ENCODE results near the gene SMYD3.
"Not testable (repeated sequence)": the region's sequence is repeated elsewhere in the genome, so short reads cannot be mapped to it uniquely, and the experiment has no call there.

The SMYD3 gene

DNA sequence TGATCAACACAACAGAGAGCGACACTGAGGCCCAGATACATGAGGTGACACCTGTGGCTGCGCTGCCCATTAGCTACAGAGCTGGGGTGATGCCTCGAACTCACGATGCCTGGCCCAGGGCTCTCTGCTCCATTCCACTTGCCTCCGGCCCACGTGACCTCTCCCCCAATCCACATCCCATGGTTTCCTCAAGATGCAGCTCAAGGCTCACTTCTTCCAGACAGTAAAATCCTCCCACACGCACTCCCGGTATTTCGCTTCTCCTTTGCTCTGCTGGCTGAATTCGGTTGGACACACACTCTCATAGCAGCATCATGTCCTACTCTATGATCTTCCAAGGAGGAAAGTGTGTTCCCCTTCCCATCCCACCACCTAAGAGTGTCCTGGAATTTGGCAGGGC lies 679.8 kb downstream of the SMYD3 start:
- H3K27ac ChIP-seq = no peak overlapping the region
- no peak for TF ChIP-seq ZFX (IDR thresholded peaks at IDR 0.05)
- TF ChIP-seq, protein P1, sequence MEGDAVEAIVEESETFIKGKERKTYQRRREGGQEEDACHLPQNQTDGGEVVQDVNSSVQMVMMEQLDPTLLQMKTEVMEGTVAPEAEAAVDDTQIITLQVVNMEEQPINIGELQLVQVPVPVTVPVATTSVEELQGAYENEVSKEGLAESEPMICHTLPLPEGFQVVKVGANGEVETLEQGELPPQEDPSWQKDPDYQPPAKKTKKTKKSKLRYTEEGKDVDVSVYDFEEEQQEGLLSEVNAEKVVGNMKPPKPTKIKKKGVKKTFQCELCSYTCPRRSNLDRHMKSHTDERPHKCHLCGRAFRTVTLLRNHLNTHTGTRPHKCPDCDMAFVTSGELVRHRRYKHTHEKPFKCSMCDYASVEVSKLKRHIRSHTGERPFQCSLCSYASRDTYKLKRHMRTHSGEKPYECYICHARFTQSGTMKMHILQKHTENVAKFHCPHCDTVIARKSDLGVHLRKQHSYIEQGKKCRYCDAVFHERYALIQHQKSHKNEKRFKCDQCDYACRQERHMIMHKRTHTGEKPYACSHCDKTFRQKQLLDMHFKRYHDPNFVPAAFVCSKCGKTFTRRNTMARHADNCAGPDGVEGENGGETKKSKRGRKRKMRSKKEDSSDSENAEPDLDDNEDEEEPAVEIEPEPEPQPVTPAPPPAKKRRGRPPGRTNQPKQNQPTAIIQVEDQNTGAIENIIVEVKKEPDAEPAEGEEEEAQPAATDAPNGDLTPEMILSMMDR (conservative IDR thresholded peaks at IDR 0.05) = no peak

DNA sequence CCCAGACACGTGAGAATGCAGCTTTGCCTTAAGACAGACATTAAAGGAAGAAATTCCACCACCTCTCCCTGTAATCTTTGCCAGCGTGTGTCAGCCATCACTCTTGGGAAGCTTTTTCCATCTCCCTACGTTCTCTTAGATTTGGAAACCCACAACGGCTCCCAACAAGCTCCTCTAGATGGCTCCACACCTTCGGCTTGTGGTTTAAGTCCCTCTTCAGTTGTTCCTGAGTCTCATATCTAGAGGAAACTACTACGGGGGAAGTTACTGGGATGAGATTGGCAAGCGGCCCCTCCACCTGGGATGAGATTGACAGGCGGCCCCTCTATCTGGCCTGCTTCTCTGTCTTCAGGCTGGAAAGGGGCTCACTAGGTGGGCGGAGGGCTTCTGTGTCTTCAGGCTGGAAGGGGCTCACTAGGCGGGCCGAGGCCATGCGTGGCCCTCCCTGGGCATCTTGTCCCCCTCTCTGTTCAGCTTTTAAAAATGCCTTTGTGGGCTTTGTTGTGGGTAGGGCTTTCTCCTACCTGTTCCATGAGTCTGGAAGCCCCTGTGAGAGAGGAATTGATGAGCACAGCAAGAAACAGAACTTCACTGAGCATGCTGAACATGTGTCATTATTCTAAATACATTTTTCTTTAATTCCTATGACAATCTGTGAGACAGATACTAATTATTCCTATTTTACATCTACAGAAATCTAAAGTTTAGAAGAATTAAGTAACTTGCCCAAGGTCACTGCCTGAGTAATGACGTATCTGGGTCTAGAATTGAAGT lies 681.8 kb downstream of the SMYD3 start:
- no peak overlapping the region for H3K27ac ChIP-seq
- TF ChIP-seq, protein P1 (conservative IDR thresholded peaks at IDR 0.05) = peak; percentile 38
- TF ChIP-seq ZFX (IDR thresholded peaks at IDR 0.05) = no peak

DNA sequence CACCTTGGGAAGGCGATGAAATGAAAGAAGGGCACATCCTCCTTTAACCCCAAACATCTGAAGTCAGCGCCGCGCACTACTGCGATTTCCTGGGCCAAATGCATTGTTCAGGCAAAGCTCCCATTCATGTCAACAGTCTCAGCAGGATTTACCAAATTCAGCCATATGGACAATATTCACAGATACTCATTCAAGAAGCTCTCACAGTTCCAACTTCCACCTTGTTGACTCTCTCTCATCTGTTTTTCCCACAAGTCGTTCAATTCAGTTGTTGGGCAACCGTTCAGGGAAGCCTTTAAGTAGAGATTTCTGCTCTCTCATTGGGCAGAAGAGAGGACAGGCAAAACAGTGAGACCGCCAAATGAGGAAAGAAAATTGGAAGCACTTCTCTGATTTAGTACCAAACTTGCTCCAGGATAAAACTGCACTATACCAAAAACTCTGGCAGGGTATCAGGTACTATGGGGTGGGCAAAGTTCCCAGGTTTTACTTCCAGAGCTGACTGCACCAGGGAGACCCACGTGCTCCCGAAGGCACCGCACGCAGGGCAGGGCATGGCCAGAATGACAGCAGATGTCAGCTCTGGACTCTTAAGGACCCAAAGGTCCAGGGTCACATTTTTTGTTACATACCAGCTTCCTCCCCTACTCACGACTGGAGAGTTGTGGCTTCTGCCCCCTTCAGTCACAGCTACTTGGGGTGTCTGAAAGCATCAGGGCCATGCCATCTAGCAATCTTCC lies 683.5 kb downstream of the SMYD3 start:
- TF ChIP-seq ZFX (IDR thresholded peaks at IDR 0.05) = no peak
- TF ChIP-seq, protein P1 (conservative IDR thresholded peaks at IDR 0.05) = no peak
- H3K27ac ChIP-seq = no peak overlapping the region

DNA sequence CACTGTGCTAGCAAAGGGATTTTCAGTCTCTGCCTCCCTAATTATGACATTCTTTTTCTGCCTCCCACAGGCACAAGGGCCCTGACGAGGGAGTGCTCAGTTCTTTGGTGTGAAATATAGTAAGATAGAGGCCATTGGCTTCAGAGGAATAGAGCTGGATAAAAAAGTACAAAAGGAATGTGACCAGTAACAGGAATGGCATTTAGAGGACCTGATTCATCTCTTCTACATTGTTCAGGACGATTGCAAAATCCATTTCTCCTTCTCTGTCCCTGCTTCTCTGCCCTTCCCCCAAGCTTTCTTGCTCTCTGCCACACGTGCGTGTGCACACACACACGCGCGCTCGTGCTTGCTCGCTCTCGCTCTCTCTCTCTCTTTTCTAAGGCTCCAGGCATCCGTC lies 684.1 kb downstream of the SMYD3 start:
- H3K27ac ChIP-seq = no peak overlapping the region
- TF ChIP-seq ZFX (IDR thresholded peaks at IDR 0.05) = no peak
- TF ChIP-seq, protein P1 (conservative IDR thresholded peaks at IDR 0.05) = no peak

DNA sequence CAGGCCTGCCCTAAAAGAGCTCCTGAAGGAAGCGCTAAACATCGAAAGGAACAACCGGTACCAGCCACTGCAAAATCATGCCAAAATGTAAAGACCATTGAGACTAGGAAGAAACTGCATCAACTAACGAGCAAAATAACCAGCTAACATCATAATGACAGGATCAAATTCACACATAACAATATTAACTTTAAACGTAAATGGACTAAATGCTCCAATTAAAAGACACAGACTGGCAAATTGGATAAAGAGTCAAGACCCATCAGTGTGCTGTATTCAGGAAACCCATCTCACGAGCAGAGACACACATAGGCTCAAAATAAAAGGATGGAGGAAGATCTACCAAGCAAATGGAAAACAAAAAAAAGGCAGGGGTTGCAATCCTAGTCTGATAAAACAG lies 688.7 kb downstream of the SMYD3 start:
- not testable (repeated sequence) for H3K27ac ChIP-seq

DNA sequence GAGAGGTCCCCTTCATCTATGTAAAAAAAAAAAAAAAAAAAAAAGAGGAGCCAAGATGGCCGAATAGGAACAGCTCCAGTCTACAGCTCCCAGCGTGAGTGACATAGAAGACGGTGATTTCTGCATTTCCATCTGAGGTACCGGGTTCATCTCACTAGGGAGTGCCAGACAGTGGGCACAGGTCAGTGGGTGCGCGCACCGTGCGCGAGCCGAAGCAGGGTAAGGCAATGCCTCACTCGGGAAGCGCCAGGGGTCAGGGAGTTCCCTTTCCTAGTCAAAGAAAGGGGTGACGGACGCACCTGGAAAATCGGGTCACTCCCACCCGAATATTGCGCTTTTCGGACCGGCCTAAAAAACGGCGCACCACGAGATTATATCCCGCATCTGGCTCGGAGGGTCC lies 690.6 kb downstream of the SMYD3 start:
- H3K27ac ChIP-seq = not testable (repeated sequence)

DNA sequence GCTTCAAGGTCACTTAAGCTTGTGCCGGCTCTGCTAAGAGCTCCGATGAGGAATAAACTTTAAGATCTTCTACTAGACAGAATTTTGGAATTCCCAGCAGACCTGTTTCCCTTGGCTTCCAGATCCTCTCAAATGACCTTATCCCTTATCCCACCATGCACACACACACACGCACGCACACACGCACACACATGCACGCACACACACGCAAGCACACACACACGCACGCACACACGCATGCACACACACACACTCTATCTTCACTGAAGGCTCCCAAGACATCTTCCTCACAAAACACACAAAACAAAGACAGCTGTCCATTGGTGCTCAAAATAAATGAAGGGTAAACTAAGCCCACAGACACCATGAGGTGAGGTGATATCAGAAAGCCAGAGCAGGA lies 692.4 kb downstream of the SMYD3 start:
- TF ChIP-seq ZFX (IDR thresholded peaks at IDR 0.05) = no peak
- TF ChIP-seq, protein P1 (conservative IDR thresholded peaks at IDR 0.05) = no peak
- H3K27ac ChIP-seq = no peak overlapping the region

DNA sequence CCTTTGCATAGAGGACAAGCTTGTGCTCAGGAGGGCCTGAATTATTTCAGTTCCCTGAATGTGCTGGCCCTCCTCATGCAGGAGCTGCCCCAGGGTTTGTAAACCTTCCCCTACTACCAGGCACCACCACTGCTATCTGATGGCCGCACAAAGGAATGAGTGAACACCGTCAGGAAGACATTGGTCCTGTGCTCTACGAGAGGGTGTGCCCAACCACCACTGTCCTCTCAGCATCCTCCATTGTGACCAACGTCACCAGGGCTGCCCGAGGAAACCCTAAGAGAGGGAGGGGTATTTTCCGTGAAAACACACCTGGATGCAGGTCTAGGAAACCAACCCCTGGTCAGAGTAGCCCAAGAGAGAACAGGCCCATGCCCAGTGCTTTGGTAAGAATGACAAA lies 694.8 kb downstream of the SMYD3 start:
- no peak overlapping the region for H3K27ac ChIP-seq

More for the DNA sequence above, 694.8 kb downstream of the SMYD3 start:
- TF ChIP-seq, protein P1 (conservative IDR thresholded peaks at IDR 0.05) = no peak
- no peak for TF ChIP-seq ZFX (IDR thresholded peaks at IDR 0.05)

All from C4-2B (cell line).